A673 (cell line): ENCODE measurements around the gene DPT.

Source experiments
- CTCF ChIP-seq: fragments of 300-800, 200-600 bp; sonication (generic); conservative IDR thresholded peaks from 2 replicates; pipeline ENCODE4 v1.5.1; 2017; ENCODE audit warnings: low read depth, mild to moderate bottlenecking, antibody characterized with exemption, low read length, moderate library complexity, mixed read lengths
- EZH2 ChIP-seq: fragments of 200-600 bp; sonication (generic); IDR thresholded peaks from 2 replicates; pipeline ENCODE4 v1.6.1; 2017; ENCODE audit warnings: borderline replicate concordance, low read depth, mild to moderate bottlenecking, mixed read lengths, antibody characterized with exemption, low read length; ENCODE audit not compliant: poor library complexity, severe bottlenecking

- no peak for TF ChIP-seq CTCF
- no peak for TF ChIP-seq EZH2
Observed at GRCh38 chr1:168656485-168656884, 72.5 kb downstream of the DPT start.
